Calu3 (cell line): ENCODE data around the gene PCP2. TPM values are rescaled to one million over a fixed set of nuclear protein-coding genes. Genes with fewer than 3 reads are reported as not detected.

Source experiments
- BruUV-seq: library from RNA; stranded (reverse); fragments of 400-500 nt; replicated peaks from 2 replicates; lab custom pipeline; 2021; lab: Mats Ljungman, UMichigan
- CTCF ChIA-PET: fragments of 300-600 bp; sonication (Branson Sonifier 250); formaldehyde crosslinking; loops from one replicate; lab custom pipeline; 2022; ENCODE audit warnings: antibody characterized with exemption; lab: Charles Lee
- DNase-seq: peaks from one replicate; pipeline ENCODE4 v3.0.0; 2022
- H3K27ac Mint-ChIP-seq: one replicate; pipeline ENCODE4 v1.8.0; 2022; ENCODE audit warnings: mixed read lengths; ENCODE audit not compliant: unreplicated experiment
- H3K27me3 Mint-ChIP-seq: one replicate; pipeline ENCODE4 v1.8.0; 2022; ENCODE audit warnings: mixed read lengths; ENCODE audit not compliant: unreplicated experiment
- H3K36me3 Mint-ChIP-seq: one replicate; pipeline ENCODE4 v1.8.0; 2022; ENCODE audit warnings: mild to moderate bottlenecking, moderate library complexity, mixed read lengths; ENCODE audit not compliant: insufficient read depth, unreplicated experiment
- H3K4me1 Mint-ChIP-seq: one replicate; pipeline ENCODE4 v1.8.0; 2022; ENCODE audit warnings: mild to moderate bottlenecking, low read depth, mixed read lengths; ENCODE audit not compliant: unreplicated experiment
- H3K4me3 Mint-ChIP-seq: one replicate; pipeline ENCODE4 v1.8.0; 2022; ENCODE audit warnings: mild to moderate bottlenecking, low read depth, moderate library complexity, mixed read lengths; ENCODE audit not compliant: unreplicated experiment
- H3K9me3 Mint-ChIP-seq: one replicate; pipeline ENCODE4 v1.8.0; 2022; ENCODE audit warnings: low read depth, mixed read lengths; ENCODE audit not compliant: unreplicated experiment
- intact Hi-C: fragments of 100-400 bp; cut with micrococcal nuclease; formaldehyde crosslinking; loops from one replicate; pipeline ENCODE4 v1.10.0; 2022; ENCODE audit not compliant: unreplicated experiment
- total RNA-seq: library from RNA; stranded (reverse); gene quantifications from 2 replicates; pipeline ENCODE4 v1.2.3, GENCODE V29; 2022
- TF ChIP-seq, protein P1 (sequence below): fragments of 200-600 bp; IDR thresholded peaks from one replicate; pipeline ENCODE4 v1.8.0; 2022; ENCODE audit warnings: antibody characterized with exemption; ENCODE audit not compliant: unreplicated experiment

PCP2 gene
- total RNA-seq, 1 experiment from 2014 or later = not detected

DNA sequence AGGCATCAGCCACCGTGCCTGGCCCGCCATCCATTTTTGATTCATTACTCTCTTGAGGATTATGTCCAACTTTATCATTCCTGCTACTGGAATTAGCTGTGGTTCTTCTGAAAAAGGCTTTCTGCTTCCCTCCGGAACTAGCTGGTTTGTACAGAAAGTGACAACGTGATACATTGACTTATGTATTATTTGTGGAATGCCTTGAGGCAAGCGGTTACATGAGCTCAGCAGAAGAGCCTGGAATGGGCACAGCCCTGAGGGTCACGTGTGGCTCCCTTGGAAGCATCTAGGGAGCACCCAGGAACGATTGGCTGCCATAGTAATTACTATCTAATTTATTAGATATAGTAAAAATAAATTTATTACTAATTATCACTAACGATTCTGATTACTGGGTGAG is 20.9 kb upstream of the PCP2 start:
- Mint-ChIP-seq H3K9me3 (no peaks in the 10 kb centered on the region), H3K4me1 (peaks cover 14% of the 10 kb centered on the region), H3K27me3 (no peaks in the 10 kb centered on the region), H3K4me3 (no peak overlapping the region), H3K27ac (no peak overlapping the region), H3K36me3 (peaks cover 12% of the 10 kb centered on the region)
- CTCF ChIA-PET = no interaction called here
- no TSS peak for BruUV-seq
- TF ChIP-seq, protein P1, sequence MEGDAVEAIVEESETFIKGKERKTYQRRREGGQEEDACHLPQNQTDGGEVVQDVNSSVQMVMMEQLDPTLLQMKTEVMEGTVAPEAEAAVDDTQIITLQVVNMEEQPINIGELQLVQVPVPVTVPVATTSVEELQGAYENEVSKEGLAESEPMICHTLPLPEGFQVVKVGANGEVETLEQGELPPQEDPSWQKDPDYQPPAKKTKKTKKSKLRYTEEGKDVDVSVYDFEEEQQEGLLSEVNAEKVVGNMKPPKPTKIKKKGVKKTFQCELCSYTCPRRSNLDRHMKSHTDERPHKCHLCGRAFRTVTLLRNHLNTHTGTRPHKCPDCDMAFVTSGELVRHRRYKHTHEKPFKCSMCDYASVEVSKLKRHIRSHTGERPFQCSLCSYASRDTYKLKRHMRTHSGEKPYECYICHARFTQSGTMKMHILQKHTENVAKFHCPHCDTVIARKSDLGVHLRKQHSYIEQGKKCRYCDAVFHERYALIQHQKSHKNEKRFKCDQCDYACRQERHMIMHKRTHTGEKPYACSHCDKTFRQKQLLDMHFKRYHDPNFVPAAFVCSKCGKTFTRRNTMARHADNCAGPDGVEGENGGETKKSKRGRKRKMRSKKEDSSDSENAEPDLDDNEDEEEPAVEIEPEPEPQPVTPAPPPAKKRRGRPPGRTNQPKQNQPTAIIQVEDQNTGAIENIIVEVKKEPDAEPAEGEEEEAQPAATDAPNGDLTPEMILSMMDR = no peak
- intact Hi-C loops = no loop called here
- DNase-seq = no peak

GRCh38 chr19:7652061-7652641 is 18.6 kb upstream of the PCP2 start:
- intact Hi-C loops = no loop called here
- H3K9me3 Mint-ChIP-seq = no peaks in the 10 kb centered on the region
- peak overlapping the region; percentile 63 for H3K27ac Mint-ChIP-seq
- TF ChIP-seq, protein P1 = peak; percentile 81
- CTCF ChIA-PET = interaction anchor here (0.5 to 1.1 kb wide), 5 partner anchors 30 to 298 kb away, joined by 3 to 4 read pairs (median 3); no protein-coding TSS in a partner anchor
- peaks cover 12% of the 10 kb centered on the region for H3K36me3 Mint-ChIP-seq
- peaks cover 14% of the 10 kb centered on the region for H3K4me1 Mint-ChIP-seq
- peak; percentile 83 for DNase-seq
- no TSS peak for BruUV-seq
- no peaks in the 10 kb centered on the region for H3K27me3 Mint-ChIP-seq
- H3K4me3 Mint-ChIP-seq = peak overlapping the region; percentile 24

- Mint-ChIP-seq H3K4me3 (no peak overlapping the region), H3K36me3 (peaks cover 12% of the 10 kb centered on the region), H3K27me3 (no peaks in the 10 kb centered on the region), H3K27ac (no peak overlapping the region), H3K9me3 (no peaks in the 10 kb centered on the region), H3K4me1 (peaks cover 14% of the 10 kb centered on the region)
- CTCF ChIA-PET = interaction anchor here (1.3 kb wide), 1 partner anchor 31 kb away, joined by 6 read pairs; the partner anchor contains the start of gene TRAPPC5
- no peak for DNase-seq
- intact Hi-C loops = no loop called here
- no TSS peak for BruUV-seq
- TF ChIP-seq, protein P1 = no peak
These were observed 16.6 kb upstream of the PCP2 start for GRCh38 chr19:7650148-7650547.

DNA sequence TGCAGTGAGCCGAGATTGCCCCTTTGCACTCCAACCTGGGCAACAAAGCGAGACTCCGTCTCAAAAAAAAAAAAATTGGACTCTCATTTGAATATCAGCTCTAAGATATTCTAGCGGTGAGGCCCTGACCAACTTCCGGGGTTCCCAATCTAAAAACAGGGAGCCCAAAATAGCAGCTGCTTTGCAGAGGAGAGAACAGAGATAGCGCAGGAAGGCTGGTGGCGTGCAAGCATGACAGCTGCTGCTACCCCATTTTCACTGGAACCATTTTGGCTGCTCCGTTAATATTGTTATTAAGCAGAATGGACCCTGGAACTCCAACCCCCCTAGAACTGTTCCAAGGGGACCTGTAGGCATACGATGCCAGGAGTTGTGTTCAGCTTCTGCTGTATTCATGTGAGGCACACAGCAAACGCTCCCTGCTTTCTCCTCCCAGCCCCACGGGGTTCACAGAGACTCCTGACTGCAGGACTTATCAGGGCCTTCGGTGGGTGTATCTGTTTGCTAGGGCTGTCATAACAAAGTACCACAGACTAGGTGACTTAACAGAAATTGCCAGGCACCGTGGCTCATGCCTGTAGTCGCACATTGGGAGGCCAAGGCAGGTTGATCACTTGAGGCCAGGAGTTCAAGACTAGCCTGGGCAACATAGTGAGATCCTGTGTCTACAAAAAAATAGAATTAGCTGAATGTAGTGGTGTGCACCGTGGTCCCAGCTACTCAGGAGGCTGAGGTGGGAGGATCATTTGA is 14.9 kb upstream of the PCP2 start:
- CTCF ChIA-PET = interaction anchor here (1.3 kb wide), 1 partner anchor 32 kb away, joined by 6 read pairs; the partner anchor contains the start of gene TRAPPC5
- TF ChIP-seq, protein P1 = no peak
- H3K4me3 Mint-ChIP-seq = no peak overlapping the region
- no peak overlapping the region for H3K27ac Mint-ChIP-seq
- no peaks in the 10 kb centered on the region for H3K27me3 Mint-ChIP-seq
- intact Hi-C loops = no loop called here
- peaks cover 14% of the 10 kb centered on the region for H3K4me1 Mint-ChIP-seq
- no peaks in the 10 kb centered on the region for H3K9me3 Mint-ChIP-seq
- no TSS peak for BruUV-seq
- peaks cover 24% of the 10 kb centered on the region for H3K36me3 Mint-ChIP-seq
- no peak for DNase-seq
